ENCODE data around the gene ST7L.

ST7L gene

GRCh38 chr1:112546076-112546475, 72.9 kb downstream of the ST7L start:
- DNase-seq (ENCODE audit: low spot score): no peak

GRCh38 chr1:112544751-112545150, 74.2 kb downstream of the ST7L start:
- DNase-seq (ENCODE audit: low spot score): no peak

DNA sequence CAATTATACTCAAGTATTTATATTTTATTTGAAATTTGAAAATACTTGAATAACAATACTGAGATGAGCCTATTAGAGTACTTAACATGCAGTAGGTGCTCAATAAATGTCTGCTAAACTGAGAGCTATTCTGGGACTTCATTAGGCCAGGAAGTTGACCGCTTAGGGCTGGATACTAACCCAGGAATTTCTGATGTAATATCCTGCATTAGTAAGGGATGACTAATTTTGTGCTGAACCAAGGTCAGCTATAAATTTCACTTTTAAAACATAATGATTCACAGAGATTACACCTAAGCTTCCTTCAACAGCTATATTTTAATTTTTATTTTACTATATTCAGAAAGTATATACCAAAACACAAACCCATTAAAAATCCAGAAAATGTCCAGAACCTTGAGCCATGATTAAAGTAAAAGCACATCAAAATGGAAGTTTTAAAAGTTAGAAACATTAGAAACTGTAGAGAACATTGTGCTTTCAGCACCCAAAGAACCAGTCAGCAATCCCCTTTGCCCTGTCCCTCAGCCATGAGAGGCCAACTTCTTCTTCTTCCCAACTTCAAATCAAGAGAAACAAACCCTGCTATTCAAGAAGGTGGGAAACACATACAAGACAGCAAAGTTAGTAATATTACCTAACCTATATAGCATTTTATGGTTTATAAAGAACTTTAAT, 74.8 kb downstream of the ST7L start:
- DNase-seq (ENCODE audit: low spot score): peak; percentile 71

GRCh38 chr1:112542206-112542973, 76.6 kb downstream of the ST7L start:
- no peak for DNase-seq (ENCODE audit: low spot score)

- DNase-seq (ENCODE audit: low spot score): no peak
Observed at GRCh38 chr1:112541299-112541698, 77.6 kb downstream of the ST7L start.

DNA sequence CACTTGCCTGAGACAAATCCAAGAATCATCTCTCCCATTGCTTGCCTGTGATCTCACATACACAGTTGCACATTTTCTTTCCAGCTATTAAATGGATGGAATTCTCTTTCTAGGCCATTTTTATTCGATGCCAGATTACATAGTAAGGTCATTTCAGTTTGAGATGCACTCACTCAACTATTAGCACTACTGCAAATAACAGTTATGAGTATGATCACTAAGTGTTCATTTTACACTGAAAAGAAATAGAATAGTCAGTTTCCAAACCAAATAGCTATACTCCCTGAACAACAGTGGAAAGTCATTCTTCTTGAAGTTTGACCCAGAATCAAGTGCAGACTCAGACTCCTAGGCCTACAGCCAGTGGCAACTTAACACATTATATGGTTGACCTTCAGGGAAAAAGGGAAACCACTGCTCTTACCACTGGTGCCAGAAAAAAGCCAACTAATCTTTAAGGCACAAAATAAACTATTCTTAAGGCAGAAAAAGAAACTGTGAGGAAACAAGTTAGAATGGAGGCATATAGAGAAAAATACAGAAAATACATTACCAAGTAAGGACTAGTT, 78.6 kb downstream of the ST7L start:
- DNase-seq (ENCODE audit: low spot score): peak; percentile 30

- no peak for DNase-seq (ENCODE audit: low spot score)
Observed at GRCh38 chr1:112538883-112539282, 80.1 kb downstream of the ST7L start.

GRCh38 chr1:112537456-112537855, 81.5 kb downstream of the ST7L start:
- no peak for DNase-seq (ENCODE audit: low spot score)

DNA sequence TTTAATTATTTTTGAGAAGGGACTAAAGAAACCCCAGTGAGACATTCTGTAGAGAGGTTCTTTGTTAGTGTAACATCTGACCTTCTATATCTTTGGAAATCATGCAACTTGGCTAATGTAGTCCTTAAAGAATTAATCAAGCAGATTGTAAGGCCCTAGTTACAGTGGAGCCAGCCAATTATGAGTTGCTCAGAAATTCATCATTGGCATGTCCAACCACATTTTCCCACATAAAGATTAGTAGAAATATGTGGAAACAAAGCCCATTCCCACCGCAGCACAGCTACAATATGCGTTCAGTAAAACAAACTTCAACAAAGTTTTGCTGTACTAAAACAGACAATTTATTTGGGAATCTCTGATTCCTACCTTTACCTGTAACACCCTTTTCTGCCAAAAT, 82.4 kb downstream of the ST7L start:
- DNase-seq (ENCODE audit: low spot score): no peak

GRCh38 chr1:112533029-112533428, 85.9 kb downstream of the ST7L start:
- no peak for DNase-seq (ENCODE audit: low spot score)

DNA sequence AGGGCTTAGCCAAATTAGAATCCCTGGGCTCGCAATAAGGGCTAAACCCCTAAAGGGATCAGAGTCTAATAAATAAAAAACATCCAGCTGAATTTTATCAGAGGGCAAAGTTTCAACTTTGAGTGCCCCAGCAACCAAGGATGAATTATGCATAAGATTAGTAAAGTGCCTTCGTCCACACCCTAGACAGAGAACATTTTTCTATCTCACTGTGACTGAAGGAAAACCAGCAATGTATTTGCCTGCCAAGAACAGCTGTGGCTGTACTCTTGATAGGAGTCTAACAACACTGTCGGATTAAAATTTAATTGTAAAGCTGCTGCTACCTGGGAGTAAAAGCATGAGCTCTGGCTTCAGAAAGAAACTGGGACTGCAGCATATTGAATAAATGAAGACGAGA, 86.9 kb downstream of the ST7L start:
- DNase-seq (ENCODE audit: low spot score): no peak

- no peak for DNase-seq (ENCODE audit: low spot score)
Observed at GRCh38 chr1:112530832-112531231, 88.1 kb downstream of the ST7L start.

GRCh38 chr1:112529301-112529700, 89.6 kb downstream of the ST7L start:
- no peak for DNase-seq (ENCODE audit: low spot score)

DNA sequence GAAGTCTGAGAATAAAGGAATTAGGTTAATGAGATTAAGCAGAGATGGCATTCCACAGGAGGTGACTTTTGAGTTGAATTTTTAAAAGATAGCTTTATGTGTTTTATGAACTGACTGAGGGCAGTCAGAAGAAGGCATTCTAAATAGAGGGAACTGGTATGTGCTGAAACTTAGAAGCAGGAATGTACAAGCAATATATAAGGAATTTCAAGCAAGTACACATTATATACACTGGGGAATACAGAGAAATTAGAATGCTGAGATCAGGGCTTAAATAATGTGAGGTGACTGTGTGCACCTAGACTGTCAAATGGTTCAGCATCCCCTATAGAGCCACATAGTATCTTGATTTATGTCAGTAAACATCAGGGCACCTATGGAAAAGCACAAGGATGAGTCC, 90.9 kb downstream of the ST7L start:
- DNase-seq (ENCODE audit: low spot score): no peak

GRCh38 chr1:112527266-112528010, 91.5 kb downstream of the ST7L start:
- no peak for DNase-seq (ENCODE audit: low spot score)

- no peak for DNase-seq (ENCODE audit: low spot score)
Observed at GRCh38 chr1:112524986-112525385, 94.0 kb downstream of the ST7L start.

- peak; percentile 71 for DNase-seq (ENCODE audit: low spot score)
Observed at GRCh38 chr1:112524251-112524650, 94.7 kb downstream of the ST7L start.

DNA sequence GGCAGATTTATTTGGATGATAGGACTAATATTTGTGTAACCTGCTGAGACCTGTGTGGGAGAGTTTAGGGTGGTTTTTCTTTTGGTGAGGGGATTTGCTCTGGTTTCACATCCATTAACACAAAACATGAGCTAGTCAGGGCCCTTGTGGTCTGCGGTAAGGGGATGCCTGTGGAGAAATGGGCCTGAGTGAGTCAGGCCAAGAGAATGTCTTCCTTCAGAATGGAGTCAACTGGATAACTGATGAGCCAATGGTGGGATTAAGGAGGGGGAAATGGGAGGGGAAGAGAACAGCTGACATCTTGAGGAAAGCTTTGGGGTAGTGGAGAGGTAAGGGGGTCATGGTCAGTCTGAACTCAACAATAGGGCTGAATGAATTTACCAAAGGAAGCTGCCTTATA, 96.3 kb downstream of the ST7L start:
- DNase-seq (ENCODE audit: low spot score): peak; percentile 89

- DNase-seq (ENCODE audit: low spot score): no peak
Observed at GRCh38 chr1:112520166-112520565, 98.8 kb downstream of the ST7L start.

DNA sequence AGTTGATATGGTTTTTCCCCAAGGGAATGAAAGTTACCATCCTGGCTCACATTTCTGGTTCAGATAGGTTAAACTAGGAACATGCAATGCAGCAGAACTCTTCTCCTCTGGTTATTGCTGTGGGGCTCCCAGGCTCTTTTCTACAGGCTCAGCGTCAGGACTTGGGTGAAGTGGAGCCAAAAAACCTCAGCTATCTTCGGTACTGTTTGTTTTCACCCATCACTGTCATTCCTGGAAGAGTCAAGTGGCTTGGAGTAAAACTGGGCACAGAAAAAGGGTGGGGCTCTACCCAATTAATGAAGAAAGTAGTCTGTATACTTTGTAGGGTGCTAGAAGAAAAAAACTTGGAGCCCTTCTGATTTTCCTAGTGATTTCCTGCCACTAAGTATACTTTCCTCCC, 100.8 kb downstream of the ST7L start:
- DNase-seq (ENCODE audit: low spot score): no peak

DNA sequence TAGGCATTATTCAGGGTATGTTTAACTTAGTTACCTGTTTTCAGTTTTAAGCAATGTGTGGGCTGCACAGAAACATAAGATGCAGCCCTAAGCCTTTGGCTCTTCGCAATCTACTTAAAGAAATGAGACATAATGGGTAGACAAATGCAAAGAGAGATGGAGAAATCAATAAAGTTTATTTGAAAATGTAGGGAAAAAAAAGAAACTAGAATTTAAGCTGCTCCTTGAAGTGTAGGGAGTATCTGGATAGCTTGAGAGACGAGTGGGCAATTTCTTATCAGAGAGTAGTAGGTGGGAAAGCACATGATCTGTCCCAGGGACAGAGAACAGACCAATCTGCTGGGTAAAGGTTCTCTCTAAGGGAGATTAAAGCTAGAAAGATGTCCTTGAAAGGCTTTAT, 101.3 kb downstream of the ST7L start:
- no peak for DNase-seq (ENCODE audit: low spot score)

DNA sequence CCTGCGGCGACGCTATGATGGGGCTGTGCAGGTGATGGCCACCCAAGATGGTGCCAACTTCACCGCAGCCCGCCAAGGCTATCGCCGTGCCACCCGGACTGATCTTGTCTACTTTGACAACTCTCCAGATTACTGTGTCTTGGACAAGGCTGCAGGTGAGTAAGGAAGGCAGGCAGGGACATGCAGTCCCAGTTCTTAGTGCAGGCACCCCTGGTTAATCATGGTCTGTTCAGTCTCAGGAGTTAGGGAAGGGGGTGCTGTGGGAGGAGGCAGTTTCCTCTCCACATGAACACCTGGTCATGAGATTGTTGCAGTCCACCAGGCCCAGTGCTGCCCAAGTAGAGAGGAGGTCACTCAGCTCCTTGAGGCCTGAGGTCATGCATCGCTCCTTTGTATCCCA, 101.7 kb downstream of the ST7L start:
- DNase-seq (ENCODE audit: low spot score): no peak

DNA sequence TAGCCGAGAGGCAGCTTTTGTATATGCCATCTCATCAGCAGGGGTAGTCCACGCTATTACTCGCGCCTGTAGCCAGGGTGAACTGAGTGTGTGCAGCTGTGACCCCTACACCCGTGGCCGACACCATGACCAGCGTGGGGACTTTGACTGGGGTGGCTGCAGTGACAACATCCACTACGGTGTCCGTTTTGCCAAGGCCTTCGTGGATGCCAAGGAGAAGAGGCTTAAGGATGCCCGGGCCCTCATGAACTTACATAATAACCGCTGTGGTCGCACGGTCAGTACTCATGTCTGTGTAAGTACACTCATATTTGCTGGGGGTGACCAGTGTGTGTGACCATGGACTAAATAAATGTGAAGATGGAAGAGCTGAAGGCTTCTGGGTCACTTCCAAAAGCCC, 102.8 kb downstream of the ST7L start:
- no peak for DNase-seq (ENCODE audit: low spot score)
